ENCODE measurements around the gene NBAS.
"Not testable (repeated sequence)": the region's sequence is repeated elsewhere in the genome, so short reads cannot be mapped to it uniquely, and the experiment has no call there.

NBAS gene

GRCh38 chr2:15456352-15456751, 104.8 kb downstream of the NBAS start:
- ATAC-seq = no peak

GRCh38 chr2:15450808-15451207, 110.3 kb downstream of the NBAS start:
- ATAC-seq = no peak

GRCh38 chr2:15449556-15450236, 111.4 kb downstream of the NBAS start:
- no peak for ATAC-seq

GRCh38 chr2:15448250-15448839, 112.8 kb downstream of the NBAS start:
- ATAC-seq = no peak

GRCh38 chr2:15447381-15447780, 113.8 kb downstream of the NBAS start:
- ATAC-seq = no peak

- ATAC-seq = no peak
These were observed 114.2 kb downstream of the NBAS start for GRCh38 chr2:15446961-15447360.

GRCh38 chr2:15445891-15446562, 115.1 kb downstream of the NBAS start:
- ATAC-seq = no peak

GRCh38 chr2:15439768-15440524, 121.2 kb downstream of the NBAS start:
- ATAC-seq = not testable (repeated sequence)

- not testable (repeated sequence) for ATAC-seq
These were observed 121.8 kb downstream of the NBAS start for GRCh38 chr2:15439366-15439765.

GRCh38 chr2:15436195-15436594, 124.9 kb downstream of the NBAS start:
- ATAC-seq = no peak

GRCh38 chr2:15435474-15435873, 125.7 kb downstream of the NBAS start:
- no peak for ATAC-seq

- no peak for ATAC-seq
These were observed 128.4 kb downstream of the NBAS start for GRCh38 chr2:15432642-15433256.

GRCh38 chr2:15429032-15429431, 132.1 kb downstream of the NBAS start:
- ATAC-seq = no peak

- ATAC-seq = no peak
These were observed 133.1 kb downstream of the NBAS start for GRCh38 chr2:15427987-15428386.

GRCh38 chr2:15426606-15427005, 134.5 kb downstream of the NBAS start:
- ATAC-seq = no peak

GRCh38 chr2:15425712-15426111, 135.4 kb downstream of the NBAS start:
- no peak for ATAC-seq

GRCh38 chr2:15421753-15422152, 139.4 kb downstream of the NBAS start:
- no peak for ATAC-seq

- no peak for ATAC-seq
These were observed 145.4 kb downstream of the NBAS start for GRCh38 chr2:15415748-15416147.

- ATAC-seq = no peak
These were observed 148.4 kb downstream of the NBAS start for GRCh38 chr2:15412779-15413178.

- no peak for ATAC-seq
These were observed 148.8 kb downstream of the NBAS start for GRCh38 chr2:15412309-15412708.

GRCh38 chr2:15410884-15411283, 150.2 kb downstream of the NBAS start:
- ATAC-seq = no peak

- ATAC-seq = no peak
These were observed 152.4 kb downstream of the NBAS start for GRCh38 chr2:15408759-15409158.

- ATAC-seq = no peak
These were observed 153.5 kb downstream of the NBAS start for GRCh38 chr2:15407666-15408065.
